NCI-H82 (cell line): ENCODE data around the gene TMEM91.

Experiments
- DNase-seq: peaks from one replicate; lab custom pipeline; 2025; lab: John Stamatoyannopoulos, UW

Gene TMEM91

GRCh38 chr19:41431426-41432386, 55.4 kb downstream of the TMEM91 start:
- DNase-seq: no peak

DNA sequence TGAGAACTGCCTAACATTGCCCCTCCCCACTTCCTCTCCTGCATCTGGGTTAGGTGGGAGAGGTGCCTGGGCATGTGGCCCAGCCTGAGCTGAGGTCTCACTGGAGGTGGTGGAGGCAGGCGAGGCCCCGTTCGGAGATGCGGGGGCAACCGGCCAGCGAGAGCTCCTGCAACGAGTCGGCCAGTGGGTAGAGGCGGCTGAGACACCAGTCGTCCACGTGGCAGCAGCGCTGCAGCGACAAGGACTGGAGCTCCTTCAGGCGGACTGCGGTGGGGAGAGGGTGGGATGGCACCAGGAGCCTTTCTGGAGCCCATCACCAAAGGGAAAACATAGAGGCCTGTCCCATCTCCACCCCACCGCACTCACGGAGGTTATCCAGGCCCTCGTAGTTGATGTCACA, 56.8 kb downstream of the TMEM91 start:
- DNase-seq: no peak
